Stimulated activated CD4-positive, alpha-beta T cell treated with anti-CD3 and anti-CD28 coated beads, Interleukin-4, amount 100 ng/mL, for 4 hours (primary cell): ENCODE data around the gene DSG1.
"Not testable (repeated sequence)": the region's sequence is repeated elsewhere in the genome, so short reads cannot be mapped to it uniquely, and the experiment has no call there.

Experiments
- DNase-seq, 2 experiments: peaks; one replicate each; pipeline ENCODE4 v3.0.0-alpha.2; 2020

DSG1 gene

GRCh38 chr18:31317860-31318259 lies at the start of gene DSG1:
Gene DSG1, plus strand, starts transcription at chr18:31318160. Its CDS starts 141 bp downstream, at chr18:31318301.
- no peak for DNase-seq

DNA sequence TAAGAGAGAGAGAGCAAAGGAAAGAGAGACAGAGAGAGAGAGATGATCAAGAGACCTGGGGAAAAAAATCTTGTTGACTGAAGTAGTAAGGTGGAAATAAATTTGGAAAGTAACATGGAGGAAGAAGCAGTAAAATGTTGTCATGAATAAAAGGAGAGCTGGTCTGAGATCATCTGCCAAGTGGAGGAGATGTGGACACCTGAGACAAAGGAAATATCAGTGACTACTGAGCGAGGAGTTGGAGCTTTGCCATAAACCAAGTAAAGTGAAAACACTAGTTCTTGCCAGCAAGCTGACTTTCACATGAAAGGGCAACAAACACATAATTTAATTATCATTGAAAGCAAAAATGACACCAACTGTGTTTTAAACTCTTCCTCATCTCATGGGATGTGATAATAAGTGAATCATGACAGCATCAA lies 49.0 kb upstream of the DSG1 start:
- DNase-seq, result no peak

DNA sequence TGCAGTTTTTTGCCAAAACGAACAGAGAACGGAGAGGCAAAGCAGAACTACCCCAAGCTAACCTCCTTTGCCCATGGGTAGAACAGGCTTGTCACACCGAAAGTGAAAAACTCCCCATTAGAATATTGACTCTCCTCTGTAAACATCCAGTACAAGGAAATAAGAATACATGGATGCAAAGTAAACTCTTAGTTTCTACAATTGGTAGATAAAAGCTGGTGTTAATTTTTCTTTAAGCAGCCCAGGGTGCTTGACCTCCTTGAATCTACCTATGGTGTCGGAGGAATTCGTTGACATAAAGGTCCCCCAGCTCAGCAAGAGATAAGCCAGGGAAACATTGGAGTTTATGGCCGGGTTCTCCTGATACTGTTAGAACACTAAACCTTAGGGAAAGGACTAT lies 48.4 kb upstream of the DSG1 start:
- DNase-seq, result no peak

DNA sequence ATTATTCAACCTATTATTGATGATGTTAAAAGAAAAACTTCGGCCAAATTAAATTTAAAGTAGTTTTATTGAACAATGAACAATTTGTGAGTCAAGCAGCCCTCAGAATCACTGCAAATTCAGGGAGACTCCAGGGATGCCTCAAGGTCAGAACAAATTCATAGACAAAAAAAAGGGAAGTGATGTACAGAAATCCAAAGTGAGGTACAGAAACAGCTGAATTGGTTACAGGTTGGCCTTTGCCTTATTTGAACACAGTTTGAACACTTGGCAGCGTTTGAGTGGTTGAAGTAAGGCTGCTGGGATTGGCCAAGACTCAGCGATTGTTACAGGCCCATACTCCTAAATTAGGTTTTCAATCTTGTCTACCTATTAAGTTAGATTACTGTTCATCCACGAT lies 47.4 kb upstream of the DSG1 start:
- DNase-seq, result no peak

- DNase-seq, result no peak
Observed at GRCh38 chr18:31273812-31274527, 44.0 kb upstream of the DSG1 start.

GRCh38 chr18:31274931-31275330 lies 43.0 kb upstream of the DSG1 start:
- no peak for DNase-seq

- DNase-seq, result no peak
Observed at GRCh38 chr18:31275722-31276463, 42.1 kb upstream of the DSG1 start.

- DNase-seq, result no peak
Observed at GRCh38 chr18:31278609-31279071, 39.3 kb upstream of the DSG1 start.

DNA sequence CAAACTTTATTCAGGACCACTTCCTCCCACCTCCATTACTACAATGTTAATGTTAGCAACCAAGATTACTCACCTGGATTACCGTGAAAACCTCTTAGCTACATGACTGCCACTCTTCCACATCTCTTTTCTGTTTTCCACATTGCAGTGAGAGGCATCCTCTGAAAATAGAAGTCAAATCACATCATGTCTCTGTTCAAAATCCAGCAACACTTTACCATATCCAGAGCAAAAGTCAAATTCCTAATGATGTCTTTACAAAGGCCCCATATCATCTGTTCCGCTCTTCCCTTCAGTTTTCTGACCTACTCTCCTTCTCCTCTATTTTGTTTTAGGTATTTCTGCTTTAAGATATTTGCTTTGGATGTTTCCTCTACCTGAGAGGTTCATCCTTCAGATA lies 37.5 kb upstream of the DSG1 start:
- no peak for DNase-seq

GRCh38 chr18:31281437-31281836 lies 36.5 kb upstream of the DSG1 start:
- DNase-seq, result no peak

DNA sequence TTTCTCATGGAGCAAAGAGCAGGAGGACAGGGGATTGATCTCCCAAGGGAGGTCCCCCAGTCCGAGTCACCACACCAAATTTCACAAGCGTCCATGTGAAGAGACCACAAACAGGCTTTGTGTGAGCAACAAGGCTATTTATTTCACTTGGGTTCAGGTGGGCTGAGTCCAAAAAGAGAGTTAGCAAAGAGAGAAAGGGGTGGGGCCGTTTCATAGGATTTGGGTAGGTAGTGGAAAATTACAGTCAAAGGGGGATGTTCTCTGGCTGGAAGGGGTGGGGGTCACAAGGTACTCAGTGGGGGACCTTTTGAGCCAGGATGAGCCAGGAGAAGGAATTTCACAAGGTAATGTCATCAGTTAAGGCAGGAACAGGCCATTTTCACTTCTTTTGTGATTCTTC lies 28.5 kb upstream of the DSG1 start:
- not testable (repeated sequence) for DNase-seq

GRCh38 chr18:31291688-31292087 lies 26.3 kb upstream of the DSG1 start:
- no peak for DNase-seq

- no peak for DNase-seq
Observed at GRCh38 chr18:31294199-31294747, 23.7 kb upstream of the DSG1 start.

DNA sequence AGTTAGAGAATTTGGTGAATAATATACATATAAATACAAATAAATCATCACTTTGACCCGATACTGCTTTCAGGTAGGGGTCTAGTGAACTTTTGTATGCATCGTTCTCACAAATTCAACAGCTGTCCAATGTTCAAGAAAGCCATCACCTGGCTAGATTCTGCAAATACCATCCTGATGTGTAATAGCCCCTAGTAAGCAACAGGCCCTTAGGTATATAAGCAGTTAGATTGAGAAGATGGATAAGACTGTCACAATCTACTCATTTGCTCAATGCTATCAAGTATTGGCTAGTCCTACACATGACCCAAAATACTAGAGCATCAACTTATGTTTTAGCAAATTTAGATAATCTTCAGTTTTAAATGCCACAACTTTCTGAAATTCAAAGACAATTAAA lies 20.7 kb upstream of the DSG1 start:
- no peak for DNase-seq

DNA sequence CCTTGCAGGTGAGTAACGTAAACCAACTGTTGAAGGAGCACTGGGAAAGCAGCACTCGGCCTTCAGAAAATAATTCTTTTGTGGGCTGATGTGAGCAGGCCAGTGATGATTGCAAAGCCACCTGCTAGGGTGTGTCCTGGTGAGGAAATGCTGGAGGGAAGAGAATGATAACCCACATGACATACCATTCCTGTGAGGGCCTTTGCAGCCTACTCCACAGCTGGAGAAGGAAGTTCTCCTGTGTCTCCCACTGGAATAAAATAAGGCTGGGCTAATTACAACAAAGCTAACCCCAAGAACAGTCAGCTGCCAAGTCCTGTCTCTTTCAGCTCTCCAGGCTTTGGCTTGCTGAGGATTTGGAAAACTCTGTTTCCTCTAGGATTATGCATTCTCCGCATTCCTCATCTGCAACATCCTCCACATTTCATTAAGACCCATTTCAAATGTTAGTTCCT lies 16.7 kb upstream of the DSG1 start:
- DNase-seq, result no peak

GRCh38 chr18:31302991-31303390 lies 15.0 kb upstream of the DSG1 start:
- no peak for DNase-seq

GRCh38 chr18:31303771-31304170 lies 14.2 kb upstream of the DSG1 start:
- no peak for DNase-seq

- DNase-seq, result no peak
Observed at GRCh38 chr18:31309115-31309514, 8.8 kb upstream of the DSG1 start.

- no peak for DNase-seq
Observed at GRCh38 chr18:31316974-31317373, 986 bp upstream of the DSG1 start.

DNA sequence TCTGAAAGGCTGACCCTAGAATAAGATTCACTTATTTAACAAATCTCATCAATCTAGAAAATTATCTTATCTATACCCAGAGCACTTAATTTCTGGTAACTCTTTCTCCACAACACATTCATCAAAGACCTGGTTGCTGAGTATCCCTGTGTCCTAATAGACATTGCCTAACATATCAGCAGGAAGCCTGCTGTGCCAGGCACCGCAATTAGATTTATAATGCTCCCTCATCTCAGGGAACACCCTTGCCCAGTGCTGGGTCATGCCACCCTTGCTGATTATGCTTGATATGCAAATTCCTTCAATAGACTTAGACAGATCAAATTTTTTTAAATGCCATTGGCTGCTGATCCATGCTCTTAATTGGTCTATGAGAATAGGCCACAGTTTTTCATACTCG lies 3.8 kb downstream of the DSG1 start:
- DNase-seq, result no peak

DNA sequence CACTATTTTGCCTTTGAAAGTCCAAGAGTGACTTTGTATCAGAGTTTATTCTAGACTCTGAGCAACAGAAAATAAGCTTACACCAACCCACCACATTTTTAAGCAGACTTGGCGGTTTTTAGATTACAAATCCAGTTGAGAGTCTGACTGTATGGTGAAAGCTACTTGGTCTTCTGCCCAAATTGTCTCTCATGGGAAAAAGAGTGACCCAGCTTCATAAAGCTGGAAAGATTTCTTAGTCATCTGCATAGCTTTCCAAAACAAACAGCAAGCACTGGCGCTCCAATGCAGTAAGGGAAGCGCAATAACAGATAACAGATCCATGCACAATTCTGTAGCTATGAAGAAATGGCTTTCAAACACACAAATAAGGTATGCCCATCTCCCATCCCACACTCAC lies 7.1 kb downstream of the DSG1 start:
- no peak for DNase-seq

- no peak for DNase-seq
Observed at GRCh38 chr18:31329787-31330438, 12.0 kb downstream of the DSG1 start.

GRCh38 chr18:31343454-31343853 lies 25.5 kb downstream of the DSG1 start:
- no peak for DNase-seq

- not testable (repeated sequence) for DNase-seq
Observed at GRCh38 chr18:31353336-31353735, 35.4 kb downstream of the DSG1 start.
